HG02623 (cell line): ENCODE measurements around the gene TRPM3.

ENCODE experiments used
- ATAC-seq: cut with Tn5 transposase; IDR thresholded peaks from one replicate; pipeline ENCODE4 v1.9.1; 2021; ENCODE audit warnings: moderate library complexity; ENCODE audit not compliant: unreplicated experiment

The TRPM3 gene

DNA sequence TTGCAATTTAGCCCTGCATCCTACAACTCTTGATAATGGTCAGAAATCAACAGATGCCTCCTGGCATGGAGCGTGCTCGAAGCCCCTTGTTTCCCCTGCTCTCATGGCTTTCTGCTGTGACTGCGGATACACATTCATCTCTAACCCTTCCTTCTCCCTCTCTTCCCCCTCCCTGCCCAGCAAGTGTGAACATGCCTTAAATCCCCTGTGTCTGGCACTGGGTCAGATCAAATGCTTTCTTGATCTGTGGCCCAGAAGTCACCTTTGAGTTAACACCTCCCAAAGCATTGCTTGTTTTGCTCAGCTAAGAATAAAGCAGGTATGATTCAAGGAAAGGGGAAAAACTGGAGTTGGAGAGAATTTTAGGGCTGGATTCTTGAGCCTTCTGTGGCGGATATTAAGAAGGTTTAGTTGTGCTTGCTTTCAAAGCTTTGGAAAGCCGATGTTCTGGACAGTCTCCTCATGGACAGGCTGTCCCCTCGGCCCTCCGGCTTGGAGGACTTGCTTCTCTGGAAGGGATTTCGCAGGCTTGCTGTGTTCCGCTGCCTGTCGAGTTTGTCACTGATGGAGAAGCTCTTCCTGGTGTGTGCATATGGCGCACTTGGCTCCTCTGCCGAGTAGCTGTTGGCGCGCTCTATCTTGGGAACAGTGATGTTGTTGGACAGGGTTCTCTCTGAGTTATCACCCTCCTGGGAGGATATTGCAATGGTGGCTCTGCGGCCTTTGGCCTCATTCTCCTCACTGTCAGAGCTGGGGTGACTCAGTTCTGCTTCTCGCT lies 585.7 kb downstream of the TRPM3 start:
- ATAC-seq, result no peak

DNA sequence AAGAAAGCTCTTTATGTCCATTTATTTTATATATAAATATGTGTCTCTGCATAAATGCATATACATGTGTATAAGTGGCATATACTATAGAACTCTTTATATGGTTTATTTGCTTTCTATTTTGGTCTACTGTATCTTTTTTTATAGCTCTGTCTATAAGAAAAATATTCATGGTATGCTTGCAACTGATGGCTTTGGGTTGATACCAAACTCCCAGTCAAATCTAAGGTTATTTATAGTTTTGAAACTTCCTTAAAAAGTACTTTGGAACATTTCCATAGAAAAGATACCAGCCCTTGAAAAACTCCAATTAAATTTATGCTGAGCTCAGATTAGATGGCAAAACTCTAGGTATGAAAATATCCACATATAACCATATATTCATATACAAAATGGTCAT lies 587.0 kb downstream of the TRPM3 start:
- no peak for ATAC-seq

DNA sequence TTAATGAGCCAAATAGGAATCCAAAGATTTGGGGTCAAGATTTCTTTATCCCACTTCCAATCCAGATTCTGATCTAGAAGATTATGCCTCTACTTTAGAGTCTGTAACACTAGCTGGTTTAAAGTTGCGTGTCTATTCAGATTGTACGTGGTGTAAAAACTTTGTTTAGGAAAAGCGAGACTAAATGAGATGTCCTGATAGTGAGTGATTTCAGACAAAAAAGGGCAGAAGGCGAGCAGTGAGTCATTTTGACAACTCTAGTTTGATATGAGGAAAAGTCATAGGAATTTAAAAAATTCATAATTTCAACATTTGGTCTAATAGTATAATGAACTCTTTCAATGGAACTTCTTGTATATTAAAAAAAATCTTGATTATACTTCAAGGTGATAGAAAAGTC lies 587.4 kb downstream of the TRPM3 start:
- no peak for ATAC-seq

DNA sequence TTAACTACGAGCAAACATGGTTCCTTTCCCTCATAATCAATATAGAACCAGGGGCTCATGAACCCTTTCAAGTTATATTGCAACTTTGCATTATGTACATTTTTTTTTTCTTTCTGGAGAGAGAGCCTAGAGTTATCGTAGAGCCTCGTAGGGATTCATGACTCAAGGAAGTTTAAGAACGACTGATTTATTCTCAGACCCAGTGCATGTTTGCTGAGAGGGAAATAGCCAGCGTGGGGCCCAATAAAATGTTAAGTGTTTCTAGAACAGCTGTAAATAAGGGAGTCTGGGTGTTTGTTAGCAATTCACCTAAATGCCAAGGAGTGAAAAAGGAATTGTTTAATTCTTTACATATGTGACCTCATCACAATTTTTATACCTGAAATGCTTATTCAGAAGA lies 587.9 kb downstream of the TRPM3 start:
- no peak for ATAC-seq

DNA sequence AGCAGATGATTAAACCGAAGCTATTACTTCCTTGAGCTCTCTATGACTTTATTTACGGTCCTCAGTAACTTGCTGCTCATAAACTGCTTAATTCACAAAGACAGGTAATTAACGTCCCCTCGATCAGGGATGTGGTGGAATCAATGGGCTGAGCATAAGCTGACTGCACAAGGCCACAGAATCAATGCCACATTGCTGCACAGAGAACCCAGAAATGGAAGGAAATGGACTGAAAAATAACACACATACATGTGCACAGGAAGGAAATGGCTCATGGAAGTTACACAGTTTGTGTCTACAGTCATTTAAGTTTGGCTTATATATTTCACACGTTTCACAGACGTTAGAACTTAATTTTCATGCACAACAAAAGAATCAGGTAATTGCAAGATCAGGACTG lies 588.7 kb downstream of the TRPM3 start:
- ATAC-seq, result no peak

DNA sequence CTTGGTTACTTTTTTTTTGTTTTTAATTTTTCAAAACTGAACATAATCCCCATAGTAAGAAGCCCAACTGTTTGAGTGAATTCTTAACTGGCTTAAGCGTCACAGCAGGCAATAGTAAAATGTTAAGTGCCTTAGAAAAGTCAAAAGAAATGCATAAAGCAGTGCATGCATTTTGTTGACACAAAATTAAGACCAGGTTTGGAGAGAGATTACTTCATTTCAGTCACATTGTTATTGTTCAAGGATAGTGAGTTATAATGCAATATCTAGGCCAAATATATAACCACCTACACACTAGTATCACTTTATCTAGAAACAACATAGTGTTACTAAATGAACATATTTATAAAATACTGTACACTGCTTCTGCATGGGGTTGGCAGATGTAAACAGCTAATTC lies 590.1 kb downstream of the TRPM3 start:
- no peak for ATAC-seq

DNA sequence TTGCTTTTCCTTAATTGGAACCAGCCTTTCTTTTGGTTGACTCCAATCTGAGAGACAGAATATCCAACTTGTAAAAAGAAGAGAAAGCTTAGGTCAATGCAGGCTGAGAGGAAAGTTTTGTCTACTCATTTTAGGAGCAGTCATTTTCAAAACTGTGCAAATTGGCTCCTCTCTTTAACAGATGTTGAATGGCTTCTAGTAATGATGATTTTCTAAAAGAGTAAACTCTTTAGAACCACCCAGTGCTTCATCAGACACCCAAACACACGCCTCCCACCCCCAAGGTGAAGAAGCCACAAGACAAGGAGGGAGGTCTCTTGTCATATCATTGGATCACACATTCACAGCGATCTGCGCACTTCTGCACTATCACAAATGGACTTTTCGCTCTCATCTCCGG lies 590.7 kb downstream of the TRPM3 start:
- no peak for ATAC-seq

DNA sequence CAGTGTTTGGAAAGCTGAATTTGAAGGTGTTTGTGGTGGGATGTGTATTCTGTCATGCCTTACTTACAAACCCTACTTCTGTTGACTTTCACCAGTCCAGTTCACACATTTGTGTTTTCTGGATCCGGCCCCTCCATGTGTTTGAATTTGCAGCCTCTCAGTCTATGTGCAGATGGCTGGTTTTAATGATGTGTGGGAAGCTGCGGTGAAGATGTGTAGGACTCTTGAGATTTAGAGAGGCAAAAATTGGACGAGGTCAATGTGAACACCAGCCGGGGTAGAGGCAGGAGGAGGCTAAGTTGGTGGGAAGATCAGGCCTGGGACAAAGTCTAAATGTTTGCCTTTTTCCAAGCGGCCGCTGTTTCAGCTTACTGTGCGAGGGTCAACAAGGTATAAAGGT lies 591.6 kb downstream of the TRPM3 start:
- ATAC-seq, result no peak

DNA sequence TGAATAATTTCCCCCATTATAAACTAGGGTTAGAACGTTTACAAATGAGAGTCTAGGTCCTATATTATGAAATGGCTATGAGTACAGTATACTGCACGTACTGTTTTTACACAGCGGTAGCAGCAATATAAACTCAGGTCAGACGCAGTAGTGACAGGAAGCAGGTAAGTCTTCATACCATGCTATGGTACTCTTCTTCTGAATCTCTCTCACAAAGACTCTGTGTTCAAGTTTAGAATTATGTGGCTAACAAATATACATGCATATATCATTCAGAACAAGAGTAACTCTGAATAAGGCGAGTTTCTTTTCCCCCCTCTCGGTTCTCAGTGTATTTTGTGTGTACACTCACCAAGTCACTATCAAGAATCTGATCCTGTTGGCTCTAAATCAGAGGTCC lies 592.0 kb downstream of the TRPM3 start:
- no peak for ATAC-seq

DNA sequence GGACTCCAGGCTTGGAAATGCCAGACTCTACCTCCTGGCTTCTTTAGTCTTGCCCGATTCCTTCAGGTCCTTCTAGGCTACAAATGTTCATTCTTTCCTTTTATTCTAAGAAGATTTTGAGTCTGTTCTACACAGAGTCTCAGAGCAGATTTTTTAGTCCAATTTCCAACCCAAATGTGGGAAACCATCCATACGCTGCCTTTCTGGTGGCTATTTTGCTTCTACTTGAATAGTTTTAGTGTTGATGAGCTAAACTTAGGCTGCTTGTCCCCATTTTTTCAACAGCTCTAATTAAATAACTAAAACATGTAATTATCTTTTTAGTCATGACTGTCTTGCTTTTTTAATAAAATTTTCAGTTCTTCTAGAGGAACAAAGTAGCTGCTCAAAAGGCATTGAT lies 594.5 kb downstream of the TRPM3 start:
- ATAC-seq, result no peak

DNA sequence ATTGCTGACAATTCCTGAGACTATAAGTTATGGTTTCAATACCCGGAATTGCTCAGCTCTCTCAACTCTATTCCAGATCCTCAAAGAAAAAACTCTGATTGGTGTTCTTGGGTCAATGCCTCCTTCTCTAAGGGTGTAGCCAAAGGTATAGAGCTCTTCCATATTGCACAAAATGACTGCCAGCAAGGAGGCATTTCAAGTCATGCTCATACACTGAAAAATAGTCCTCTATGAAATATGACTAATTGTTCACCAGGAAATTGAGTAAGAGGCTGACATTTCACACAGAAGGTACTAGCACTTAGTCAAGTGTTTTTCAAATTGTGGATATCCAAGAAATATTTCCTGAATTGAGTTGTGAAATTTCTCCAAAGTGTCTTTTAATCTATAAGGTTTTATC lies 595.9 kb downstream of the TRPM3 start:
- ATAC-seq, result no peak

DNA sequence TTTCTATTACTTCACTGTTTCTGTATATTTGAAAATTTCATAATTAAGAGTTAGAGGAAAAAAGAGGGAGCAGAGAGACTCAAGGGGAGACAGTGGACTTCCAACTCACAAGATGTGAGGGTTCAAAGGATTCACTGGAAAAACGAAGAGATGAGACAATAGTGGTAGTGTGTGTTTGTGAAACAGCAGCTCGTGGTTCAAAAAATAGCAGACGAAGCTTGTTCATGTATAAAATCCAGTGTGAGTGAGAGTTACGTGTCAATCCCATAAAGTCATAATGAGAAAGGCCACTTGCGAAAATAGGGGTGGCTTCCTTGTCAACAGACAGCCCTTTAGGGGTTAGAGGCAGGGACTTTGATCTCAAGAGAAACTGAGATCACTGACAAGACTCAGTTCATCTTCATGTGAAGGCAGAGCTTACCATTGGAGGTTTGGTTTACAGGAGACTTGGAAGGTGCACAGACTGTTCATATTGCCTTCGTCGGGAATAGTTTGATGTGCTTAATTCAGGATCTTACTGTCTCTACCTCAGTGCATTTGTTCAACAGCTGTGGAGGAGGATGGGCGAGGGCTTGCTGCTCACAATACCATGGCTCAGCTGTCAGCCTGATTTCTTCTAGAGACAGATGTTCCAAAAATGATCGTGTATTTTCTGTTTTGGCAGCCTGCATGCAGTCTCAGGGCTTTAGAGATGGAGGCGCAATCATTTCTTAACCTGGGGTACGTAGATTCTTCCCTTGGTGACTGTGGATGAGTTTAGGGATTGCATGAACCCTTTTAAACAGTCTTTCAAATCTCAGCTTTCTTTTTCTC lies 601.3 kb downstream of the TRPM3 start:
- no peak for ATAC-seq

DNA sequence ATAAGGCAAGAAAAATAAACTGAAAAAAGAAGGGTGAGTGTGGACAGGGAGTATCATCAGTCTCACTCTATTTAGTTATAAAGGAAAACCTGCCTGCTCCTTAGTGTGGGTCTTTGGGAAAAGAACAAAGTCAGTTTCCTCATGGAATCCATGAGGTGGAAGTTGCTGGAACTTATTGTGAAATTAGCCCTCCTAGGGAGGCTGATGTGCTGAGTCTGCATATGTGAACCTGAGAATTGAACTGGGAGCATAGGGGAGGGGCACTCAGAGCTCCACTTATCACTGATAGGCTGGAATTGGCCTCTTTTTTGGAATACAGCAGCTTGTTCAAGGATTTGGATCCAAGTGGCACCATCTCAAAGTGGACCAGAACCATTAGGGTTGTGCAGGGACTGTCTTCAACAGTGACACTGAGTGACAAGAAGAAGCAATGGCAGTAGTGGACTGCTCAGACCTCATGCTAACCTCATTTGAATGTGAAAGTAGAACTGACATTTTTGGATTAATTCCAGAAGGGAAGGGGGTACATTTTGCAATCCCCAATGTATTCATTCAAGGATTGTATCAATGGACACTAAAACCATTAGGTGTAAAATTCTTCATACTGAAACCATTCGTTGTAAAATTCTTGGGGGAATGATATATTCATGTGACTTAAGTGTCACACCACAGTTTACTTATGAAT lies 603.4 kb downstream of the TRPM3 start:
- ATAC-seq, result no peak

DNA sequence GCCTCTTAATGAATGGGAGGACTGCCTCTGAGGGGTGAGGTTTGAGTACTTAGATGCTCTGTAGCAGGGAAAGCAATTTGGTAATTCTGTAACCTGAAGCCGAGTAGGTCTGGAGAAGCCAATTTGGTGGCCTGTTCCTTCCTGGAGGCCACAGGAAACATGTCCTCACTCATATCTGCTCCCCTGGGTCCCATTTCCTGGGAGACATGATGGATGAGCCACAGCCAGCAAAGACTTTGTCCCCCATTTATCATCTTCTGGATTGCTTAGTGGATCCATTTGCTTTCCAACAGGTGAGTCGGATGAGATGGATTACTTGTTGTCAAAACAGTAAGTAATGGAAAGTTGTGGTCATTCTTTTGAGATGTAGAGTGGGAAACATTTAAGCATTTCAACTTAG lies 607.1 kb downstream of the TRPM3 start:
- no peak for ATAC-seq

DNA sequence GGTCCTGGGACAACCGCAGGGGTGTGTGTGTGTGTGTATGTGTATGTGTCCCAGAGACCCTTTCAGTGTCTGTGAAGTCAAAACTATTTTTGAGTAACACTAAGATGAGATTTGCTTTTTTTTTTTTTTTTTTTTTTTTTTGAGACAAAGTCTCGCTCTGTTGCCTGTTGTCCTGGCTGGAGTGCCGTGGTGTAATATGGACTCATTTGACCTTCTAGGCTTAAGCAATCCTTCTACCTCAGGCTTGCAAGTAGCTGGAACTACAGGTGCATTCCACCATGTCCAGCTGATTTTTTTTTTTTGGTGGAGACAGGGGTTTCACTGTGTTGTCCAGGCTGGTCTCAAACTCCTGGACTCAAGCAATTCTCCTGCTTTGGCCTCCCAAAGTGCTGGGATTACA lies 609.6 kb downstream of the TRPM3 start:
- ATAC-seq, result no peak

DNA sequence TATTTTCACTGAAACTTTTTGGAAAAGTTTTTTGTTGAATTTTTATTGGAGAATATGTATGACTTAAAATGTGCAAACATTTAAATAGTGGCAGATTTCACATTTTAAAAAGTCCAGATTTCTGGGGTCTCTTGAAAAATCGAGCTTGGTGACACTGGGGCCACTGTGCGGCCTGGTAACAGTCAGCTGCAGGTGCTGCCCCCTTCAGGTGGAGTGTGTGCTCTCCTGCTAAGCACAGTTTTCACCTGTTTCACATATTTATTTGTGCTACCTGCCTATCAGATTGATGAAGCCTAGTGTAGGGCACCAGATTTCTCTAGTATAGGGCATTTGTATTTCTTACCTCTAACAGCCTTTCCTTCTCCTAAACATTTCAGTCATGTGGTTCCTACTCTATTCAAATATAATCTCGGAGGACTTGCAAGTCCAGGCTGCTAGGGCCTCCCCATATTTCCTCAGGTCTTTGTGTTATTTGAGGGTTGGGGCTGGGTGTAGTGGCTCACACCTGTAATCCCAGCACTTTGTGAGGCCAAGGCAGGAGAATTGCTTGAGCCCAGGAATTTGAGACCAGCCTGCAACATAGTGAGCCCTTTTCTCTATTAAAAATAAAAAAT lies 611.2 kb downstream of the TRPM3 start:
- no peak for ATAC-seq

DNA sequence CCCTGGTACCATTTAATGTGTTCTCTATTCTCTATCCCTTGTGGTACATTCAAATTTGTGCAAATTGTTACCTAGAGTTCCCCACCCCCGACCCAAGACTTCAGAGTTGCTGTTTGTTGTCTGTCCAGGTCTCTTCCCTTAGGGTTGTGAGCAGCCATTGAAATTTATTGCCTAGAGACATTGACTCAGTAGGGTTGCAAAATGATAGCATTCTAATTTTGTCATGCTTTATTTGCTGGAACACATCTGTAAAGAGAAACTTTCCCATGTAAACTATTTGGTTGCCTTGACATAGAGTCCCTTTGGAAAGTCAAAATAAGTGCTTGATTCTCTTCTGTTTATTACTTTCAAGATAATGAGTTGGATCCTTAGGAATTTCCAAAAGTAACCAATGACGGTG lies 615.3 kb downstream of the TRPM3 start:
- no peak for ATAC-seq

DNA sequence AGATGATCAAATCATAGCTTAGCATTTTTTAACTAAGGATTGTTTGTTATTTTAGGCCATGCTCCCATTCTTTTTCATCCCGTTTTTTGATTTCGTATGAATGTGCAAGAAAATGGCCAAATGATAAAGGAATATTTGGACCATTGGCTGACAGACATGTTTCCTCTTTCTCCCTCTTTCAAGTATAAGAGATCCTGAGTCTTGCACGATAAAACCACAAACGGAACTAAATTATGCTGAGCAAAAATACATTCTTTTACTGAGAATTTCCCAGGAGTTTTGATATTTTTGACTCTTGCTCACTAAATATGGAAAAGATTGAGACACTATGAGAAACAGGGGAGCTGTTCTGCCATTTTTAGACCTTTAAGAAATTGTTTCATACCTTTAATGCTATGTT lies 616.6 kb downstream of the TRPM3 start:
- no peak for ATAC-seq

DNA sequence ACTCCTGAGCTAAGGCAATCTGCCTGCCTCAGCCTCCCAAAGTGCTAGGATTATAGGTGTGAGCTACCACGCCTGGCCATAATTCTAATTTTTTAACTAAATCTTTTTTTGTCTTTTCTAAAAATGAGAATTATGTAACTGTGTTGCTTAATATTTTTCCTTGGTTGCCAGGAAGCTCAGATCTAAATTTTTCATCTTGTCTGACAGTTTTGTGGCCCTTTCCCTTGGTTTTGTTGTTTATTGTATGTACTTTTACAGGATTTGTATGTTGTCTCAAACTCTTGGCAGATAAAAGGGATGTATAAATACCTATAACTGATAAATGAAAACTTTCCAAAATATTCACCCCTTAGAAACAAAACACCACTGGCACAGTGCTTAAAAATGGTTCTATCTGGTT lies 618.7 kb downstream of the TRPM3 start:
- no peak for ATAC-seq

DNA sequence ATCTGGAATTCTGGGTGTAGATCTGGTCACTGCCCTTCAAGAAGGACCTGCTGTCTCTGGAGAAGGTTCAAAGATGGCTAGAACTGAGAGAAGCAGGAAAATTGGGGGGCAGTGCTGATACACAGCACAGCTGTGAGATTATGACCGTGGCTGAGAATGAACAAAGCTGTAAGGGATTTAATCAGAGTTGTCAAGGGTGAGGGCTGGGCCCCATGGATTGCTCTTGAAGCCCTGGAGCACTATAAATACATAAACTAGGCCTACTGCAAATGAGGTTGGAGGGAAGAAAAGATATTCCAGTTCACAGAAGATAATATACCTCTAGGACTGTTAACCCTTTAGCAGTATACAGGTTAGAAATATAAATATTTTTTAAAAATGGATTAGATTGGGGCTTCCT lies 620.6 kb downstream of the TRPM3 start:
- ATAC-seq, result no peak

DNA sequence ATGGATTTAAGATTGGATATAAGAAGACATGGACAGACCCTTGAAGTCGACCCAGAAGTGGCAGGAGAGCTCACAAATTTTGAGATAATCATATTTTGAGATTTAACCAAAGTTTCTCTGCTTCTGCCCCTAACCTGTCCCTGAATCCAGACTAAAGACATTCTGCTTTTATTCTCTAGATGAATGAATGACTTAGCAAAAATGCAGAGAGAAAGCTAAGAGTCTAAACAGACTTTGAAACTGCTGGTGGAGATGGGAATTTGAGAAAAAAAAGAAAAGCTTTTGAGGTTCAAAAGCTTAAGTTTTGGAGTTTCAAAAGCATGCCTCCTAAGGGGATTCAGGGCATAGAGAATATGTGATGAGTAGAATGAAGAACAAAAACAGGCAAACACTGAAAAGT lies 621.8 kb downstream of the TRPM3 start:
- no peak for ATAC-seq

DNA sequence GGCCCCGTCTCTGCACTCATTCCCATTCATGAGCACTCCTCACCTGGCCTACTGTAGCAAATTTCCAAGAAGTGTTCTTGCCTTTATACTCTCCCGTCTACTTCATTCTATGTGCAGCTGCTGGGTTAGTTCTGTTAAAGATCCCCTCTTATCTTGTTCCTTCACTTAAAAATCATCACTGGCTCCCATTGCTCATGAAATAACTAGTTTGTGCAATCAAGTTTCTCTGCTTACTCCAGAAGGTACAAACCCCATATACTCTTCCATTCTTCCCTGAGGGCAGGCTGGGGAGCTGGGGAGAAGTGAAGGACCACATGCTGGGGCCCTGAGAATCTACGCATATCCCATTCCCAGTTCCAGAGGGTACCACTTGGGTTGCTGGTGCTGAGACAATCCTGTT lies 622.6 kb downstream of the TRPM3 start:
- no peak for ATAC-seq
